PC-3 (cell line): ENCODE measurements around the gene DMRTC1B. TPM values are rescaled to one million over a fixed set of nuclear protein-coding genes. Genes with fewer than 3 reads are reported as not detected.
"Not testable (repeated sequence)": the region's sequence is repeated elsewhere in the genome, so short reads cannot be mapped to it uniquely, and the experiment has no call there.

Experiments used
- ATAC-seq: fragments of 200-7000 bp; cut with Tn5 transposase; 2 replicates; pipeline ENCODE4 v1.9.1; 2020; ENCODE audit warnings: mild to moderate bottlenecking, moderate library complexity
- BruUV-seq: library from RNA; stranded (reverse); fragments of 400-500 nt; replicated peaks from 2 replicates; lab custom pipeline; 2021; lab: Mats Ljungman, UMichigan
- CTCF ChIA-PET: fragments of 300-600 bp; sonication (Branson Sonifier 250); formaldehyde crosslinking; loops from one replicate; lab custom pipeline; 2022; ENCODE audit warnings: antibody characterized with exemption; lab: Charles Lee
- POLR2A ChIA-PET: fragments of 300-600 bp; sonication (Branson Sonifier 250); formaldehyde crosslinking; loops from one replicate; lab custom pipeline; 2022; ENCODE audit warnings: antibody characterized with exemption; ENCODE audit not compliant: unreplicated experiment; lab: Charles Lee
- DNase-seq: peaks from one replicate; pipeline ENCODE4 v3.0.0-alpha.2; 2015
- H2AFZ ChIP-seq: fragments of 300-600 bp; sonication (generic); 2 replicates; pipeline ENCODE4 v1.6.0; 2016; ENCODE audit warnings: antibody characterized with exemption, low read length
- H3F3A ChIP-seq: fragments of 300-600 bp; sonication (generic); one replicate; pipeline ENCODE4 v1.6.0; 2017; ENCODE audit warnings: antibody characterized with exemption, low read length, control low read depth, mild to moderate bottlenecking; ENCODE audit not compliant: unreplicated experiment
- H3K27ac ChIP-seq: fragments of 300-600 bp; sonication (generic); 2 replicates; pipeline ENCODE4 v1.5.1; 2016; ENCODE audit warnings: mild to moderate bottlenecking, low read length
- H3K27me3 ChIP-seq: fragments of 300-600 bp; sonication (generic); 2 replicates; pipeline ENCODE4 v1.6.1; 2016; ENCODE audit warnings: low read length, mixed read lengths
- H3K36me3 ChIP-seq: fragments of 300-600 bp; sonication (generic); 2 replicates; pipeline ENCODE4 v1.6.1; 2016; ENCODE audit warnings: low read depth, mixed run types, low read length, mixed read lengths
- H3K4me1 ChIP-seq: fragments of 300-600 bp; sonication (generic); 2 replicates; pipeline ENCODE4 v1.5.1; 2016; ENCODE audit warnings: low read length; ENCODE audit not compliant: insufficient read depth
- H3K4me2 ChIP-seq: fragments of 300-600 bp; sonication (generic); 2 replicates; pipeline ENCODE4 v1.6.0; 2016; ENCODE audit warnings: low read length
- H3K4me3 ChIP-seq: fragments of 300-600 bp; sonication (generic); 2 replicates; pipeline ENCODE4 v1.5.1; 2016; ENCODE audit warnings: mild to moderate bottlenecking, low read length, mixed read lengths
- H3K79me2 ChIP-seq: fragments of 300-600 bp; sonication (generic); 2 replicates; pipeline ENCODE4 v1.6.1; 2017; ENCODE audit warnings: low read length, mixed read lengths
- H3K9ac ChIP-seq: fragments of 300-600 bp; sonication (generic); 2 replicates; pipeline ENCODE4 v1.6.0; 2016; ENCODE audit warnings: mild to moderate bottlenecking, low read length
- H3K9me2 ChIP-seq: fragments of 300-600 bp; sonication (generic); replicated peaks from 2 replicates; pipeline ENCODE4 v1.6.1; 2016; ENCODE audit warnings: mixed run types, low read length, mixed read lengths
- H3K9me3 ChIP-seq: fragments of 300-600 bp; sonication (generic); 2 replicates; pipeline ENCODE4 v1.6.1; 2016; ENCODE audit warnings: low read length, mixed read lengths
- H4K20me1 ChIP-seq: fragments of 300-600 bp; sonication (generic); 2 replicates; pipeline ENCODE4 v1.6.1; 2016; ENCODE audit warnings: low read length, mixed read lengths
- intact Hi-C: fragments of 100-400 bp; cut with micrococcal nuclease; formaldehyde crosslinking; loops from 2 replicates; pipeline ENCODE4 v1.9.0; 2023
- total RNA-seq: library from RNA; depleted of rRNA; stranded (reverse); fragments of >200 nt; gene quantifications from 2 replicates; pipeline ENCODE4 v1.2.3, GENCODE V29; 2014; rRNA removed

Gene DMRTC1B
- total RNA-seq, 1 experiment from 2014 or later, result not detected

- H3K79me2 ChIP-seq, H3K27me3 ChIP-seq, H3K9me3 ChIP-seq, POLR2A ChIA-PET, H3K9ac ChIP-seq, H3F3A ChIP-seq, H3K27ac ChIP-seq, BruUV-seq, H3K4me2 ChIP-seq, H3K9me2 ChIP-seq, H2AFZ ChIP-seq, DNase-seq, H4K20me1 ChIP-seq, CTCF ChIA-PET, intact Hi-C loops, H3K4me3 ChIP-seq, H3K4me1 ChIP-seq, H3K36me3 ChIP-seq: not testable (repeated sequence)
- ATAC-seq, result peak; percentile 81
Observed at GRCh38 chrX:72837532-72837931, 60.8 kb downstream of the DMRTC1B start.

DNA sequence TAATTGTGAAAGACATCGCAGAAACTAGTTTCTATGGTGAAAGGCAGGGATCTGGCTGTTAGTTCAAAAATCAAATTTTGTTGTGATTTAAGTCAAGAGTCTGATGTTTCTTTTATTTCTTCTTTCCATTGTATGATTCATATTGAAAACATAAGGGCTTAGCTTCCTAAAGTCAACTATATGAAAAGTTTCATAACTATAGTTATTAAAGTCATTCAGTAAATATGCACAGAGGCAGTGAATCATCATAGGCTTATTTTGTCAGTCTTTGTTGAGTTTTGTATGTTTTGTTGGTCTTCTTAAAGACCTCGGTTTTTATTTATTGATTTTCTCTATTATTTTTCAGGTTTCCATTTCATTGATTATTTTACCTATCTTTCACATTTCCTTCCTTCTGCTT, 106.2 kb downstream of the DMRTC1B start:
- CTCF ChIA-PET, H3K79me2 ChIP-seq, BruUV-seq, H3K4me2 ChIP-seq, H3K9me3 ChIP-seq, H3K27me3 ChIP-seq, H3K4me1 ChIP-seq, H3K4me3 ChIP-seq, H3K9ac ChIP-seq, DNase-seq, POLR2A ChIA-PET, H3K9me2 ChIP-seq, H4K20me1 ChIP-seq, H3F3A ChIP-seq, H3K27ac ChIP-seq, intact Hi-C loops, H3K36me3 ChIP-seq, H2AFZ ChIP-seq: not testable (repeated sequence)
- ATAC-seq, result peak; percentile 86

- H3K27ac ChIP-seq, POLR2A ChIA-PET, H3K79me2 ChIP-seq, H3K4me3 ChIP-seq, intact Hi-C loops, BruUV-seq, CTCF ChIA-PET, H3K4me2 ChIP-seq, H3K9ac ChIP-seq, H4K20me1 ChIP-seq, DNase-seq, H3K36me3 ChIP-seq, H3F3A ChIP-seq, H3K9me3 ChIP-seq, H2AFZ ChIP-seq, H3K27me3 ChIP-seq, H3K9me2 ChIP-seq, H3K4me1 ChIP-seq: not testable (repeated sequence)
- peak; percentile 79; the same call in 1 of the 2 replicates for ATAC-seq
Observed at GRCh38 chrX:72889740-72890139, 113.0 kb downstream of the DMRTC1B start.

Other genes with a start within 250 kb of the DMRTC1B start
- 28.5 and 40.5 TPM in 2 replicates for gene HDAC8, start 204.0 kb upstream of the DMRTC1B start, total RNA-seq
- gene PHKA1, start 62.6 kb upstream of the DMRTC1B start, total RNA-seq, result 28.5 and 33.7 TPM in 2 replicates
- not detected in 2 replicates for gene FAM236B, start 5.8 kb downstream of the DMRTC1B start, total RNA-seq
- not detected in 2 replicates for gene FAM236D, start 31.3 kb downstream of the DMRTC1B start, total RNA-seq
- not detected in 2 replicates for gene FAM236C, start 135.7 kb downstream of the DMRTC1B start, total RNA-seq
- gene FAM236A, start 161.3 kb downstream of the DMRTC1B start, total RNA-seq, result not detected in 2 replicates
- not detected in 2 replicates for gene DMRTC1, start 166.9 kb downstream of the DMRTC1B start, total RNA-seq
- not detected in 2 replicates for gene PABPC1L2B, start 226.0 kb downstream of the DMRTC1B start, total RNA-seq